Ishikawa (cell line): ENCODE measurements around the gene YJU2.

ENCODE experiments used
- CEBPB ChIP-seq: IDR thresholded peaks from 2 replicates; pipeline ENCODE4 v1.6.1; 2012
- CREB1 ChIP-seq: IDR thresholded peaks from 2 replicates; pipeline ENCODE4 v1.6.1; 2012; ENCODE audit warnings: low read depth
- EGR1 ChIP-seq: IDR thresholded peaks from 2 replicates; pipeline ENCODE4 v1.6.1; 2012
- EP300 ChIP-seq: IDR thresholded peaks from 2 replicates; pipeline ENCODE4 v1.6.1; 2012; ENCODE audit warnings: borderline replicate concordance
- NFIC ChIP-seq: IDR thresholded peaks from 2 replicates; pipeline ENCODE4 v1.6.1; 2012
- TAF1 ChIP-seq: IDR thresholded peaks from 2 replicates; pipeline ENCODE4 v1.6.1; 2012; ENCODE audit warnings: low read depth, mild to moderate bottlenecking
- TCF12 ChIP-seq: IDR thresholded peaks from 2 replicates; pipeline ENCODE4 v1.6.1; 2012; ENCODE audit warnings: low read depth
- YY1 ChIP-seq: IDR thresholded peaks from 2 replicates; pipeline ENCODE4 v1.6.1; 2012; ENCODE audit warnings: low read depth
- ZBTB7A ChIP-seq: IDR thresholded peaks from 2 replicates; pipeline ENCODE4 v1.6.1; 2012; ENCODE audit warnings: low read depth
- TF ChIP-seq, protein P1 (sequence below): IDR thresholded peaks from 2 replicates; pipeline ENCODE4 v1.6.1; 2012; ENCODE audit warnings: low read depth, mild to moderate bottlenecking
- TF ChIP-seq, protein P2 (sequence below): IDR thresholded peaks from 2 replicates; pipeline ENCODE4 v1.6.1; 2012

DNA sequence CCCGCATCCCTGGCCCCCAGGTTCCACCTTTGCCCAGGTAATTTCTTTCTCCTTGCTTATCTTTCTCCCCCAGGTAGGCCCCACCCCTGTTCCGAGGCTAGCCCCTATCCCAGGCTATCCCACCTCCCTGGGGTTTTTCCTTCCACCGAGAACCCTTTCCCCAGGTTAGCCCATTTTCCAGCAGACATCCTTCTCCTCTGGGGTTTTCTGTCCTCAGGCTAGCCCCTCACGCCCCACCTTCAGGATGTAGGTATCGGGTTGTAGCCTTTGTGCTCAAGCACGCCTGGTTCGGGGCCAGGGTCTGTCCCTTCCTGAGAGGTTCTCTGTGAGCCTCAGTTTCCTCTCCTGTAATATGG lies 58.4 kb downstream of the YJU2 start:
- TF ChIP-seq CREB1 (no peak), TAF1 (no peak), EP300 (no peak), CEBPB (no peak), TCF12 (no peak), EGR1 (no peak), YY1 (no peak), NFIC (no peak), ZBTB7A (no peak)
- TF ChIP-seq, protein P1, sequence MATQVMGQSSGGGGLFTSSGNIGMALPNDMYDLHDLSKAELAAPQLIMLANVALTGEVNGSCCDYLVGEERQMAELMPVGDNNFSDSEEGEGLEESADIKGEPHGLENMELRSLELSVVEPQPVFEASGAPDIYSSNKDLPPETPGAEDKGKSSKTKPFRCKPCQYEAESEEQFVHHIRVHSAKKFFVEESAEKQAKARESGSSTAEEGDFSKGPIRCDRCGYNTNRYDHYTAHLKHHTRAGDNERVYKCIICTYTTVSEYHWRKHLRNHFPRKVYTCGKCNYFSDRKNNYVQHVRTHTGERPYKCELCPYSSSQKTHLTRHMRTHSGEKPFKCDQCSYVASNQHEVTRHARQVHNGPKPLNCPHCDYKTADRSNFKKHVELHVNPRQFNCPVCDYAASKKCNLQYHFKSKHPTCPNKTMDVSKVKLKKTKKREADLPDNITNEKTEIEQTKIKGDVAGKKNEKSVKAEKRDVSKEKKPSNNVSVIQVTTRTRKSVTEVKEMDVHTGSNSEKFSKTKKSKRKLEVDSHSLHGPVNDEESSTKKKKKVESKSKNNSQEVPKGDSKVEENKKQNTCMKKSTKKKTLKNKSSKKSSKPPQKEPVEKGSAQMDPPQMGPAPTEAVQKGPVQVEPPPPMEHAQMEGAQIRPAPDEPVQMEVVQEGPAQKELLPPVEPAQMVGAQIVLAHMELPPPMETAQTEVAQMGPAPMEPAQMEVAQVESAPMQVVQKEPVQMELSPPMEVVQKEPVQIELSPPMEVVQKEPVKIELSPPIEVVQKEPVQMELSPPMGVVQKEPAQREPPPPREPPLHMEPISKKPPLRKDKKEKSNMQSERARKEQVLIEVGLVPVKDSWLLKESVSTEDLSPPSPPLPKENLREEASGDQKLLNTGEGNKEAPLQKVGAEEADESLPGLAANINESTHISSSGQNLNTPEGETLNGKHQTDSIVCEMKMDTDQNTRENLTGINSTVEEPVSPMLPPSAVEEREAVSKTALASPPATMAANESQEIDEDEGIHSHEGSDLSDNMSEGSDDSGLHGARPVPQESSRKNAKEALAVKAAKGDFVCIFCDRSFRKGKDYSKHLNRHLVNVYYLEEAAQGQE, result no peak
- TF ChIP-seq, protein P2, sequence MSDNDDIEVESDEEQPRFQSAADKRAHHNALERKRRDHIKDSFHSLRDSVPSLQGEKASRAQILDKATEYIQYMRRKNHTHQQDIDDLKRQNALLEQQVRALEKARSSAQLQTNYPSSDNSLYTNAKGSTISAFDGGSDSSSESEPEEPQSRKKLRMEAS, result no peak
